GM18507 (cell line): Measurements from ENCODE around the gene BEGAIN.

Experiments used
- DNase-seq: peaks from one replicate; pipeline ENCODE4 v3.0.0; 2011; ENCODE audit warnings: low read depth; ENCODE audit not compliant: insufficient read length; ENCODE audit errors: extremely low spot score
- FAIRE-seq: peaks from 2 replicates; lab custom pipeline; 2011; peaks lifted over from hg19 to GRCh38; lab: Jason Lieb, UNC

Gene BEGAIN

GRCh38 chr14:100587086-100587762, at the start of gene BEGAIN:
Gene BEGAIN (minus strand): TSS chr14:100587417. CDS start chr14:100587290, 127 bp downstream.
- FAIRE-seq (no peak), DNase-seq (no peak)

GRCh38 chr14:100636559-100636958, 49.3 kb upstream of the BEGAIN start:
- DNase-seq = no peak
- FAIRE-seq = no peak

- FAIRE-seq = no peak
Measured at GRCh38 chr14:100634026-100634425, 46.8 kb upstream of the BEGAIN start.

GRCh38 chr14:100633406-100633805, 46.2 kb upstream of the BEGAIN start:
- DNase-seq (no peak), FAIRE-seq (no peak)

More at GRCh38 chr14:100634026-100634425, 46.8 kb upstream of the BEGAIN start:
- DNase-seq = no peak

- DNase-seq = no peak
Measured at GRCh38 chr14:100629696-100630095, 42.5 kb upstream of the BEGAIN start.

GRCh38 chr14:100629098-100629497, 41.9 kb upstream of the BEGAIN start:
- FAIRE-seq (no peak), DNase-seq (no peak)

More at GRCh38 chr14:100629696-100630095, 42.5 kb upstream of the BEGAIN start:
- FAIRE-seq = no peak

- DNase-seq = no peak
- no peak for FAIRE-seq
Measured at GRCh38 chr14:100628225-100628624, 41.0 kb upstream of the BEGAIN start.

- FAIRE-seq = no peak
- DNase-seq = no peak
Measured at GRCh38 chr14:100626614-100627013, 39.4 kb upstream of the BEGAIN start.

GRCh38 chr14:100623961-100624360, 36.7 kb upstream of the BEGAIN start:
- no peak for DNase-seq
- no peak for FAIRE-seq

GRCh38 chr14:100623557-100623956, 36.3 kb upstream of the BEGAIN start:
- DNase-seq (no peak), FAIRE-seq (no peak)

GRCh38 chr14:100622708-100623485, 35.7 kb upstream of the BEGAIN start:
- FAIRE-seq (no peak), DNase-seq (no peak)

- DNase-seq (no peak), FAIRE-seq (no peak)
Measured at GRCh38 chr14:100622224-100622623, 35.0 kb upstream of the BEGAIN start.

GRCh38 chr14:100621806-100622205, 34.6 kb upstream of the BEGAIN start:
- FAIRE-seq (no peak), DNase-seq (no peak)

GRCh38 chr14:100620255-100621100, 33.3 kb upstream of the BEGAIN start:
- FAIRE-seq (no peak), DNase-seq (no peak)

GRCh38 chr14:100619396-100620254, 32.4 kb upstream of the BEGAIN start:
- DNase-seq (no peak), FAIRE-seq (no peak)

- no peak for DNase-seq
- no peak for FAIRE-seq
Measured at GRCh38 chr14:100618763-100619320, 31.6 kb upstream of the BEGAIN start.

- DNase-seq (no peak), FAIRE-seq (no peak)
Measured at GRCh38 chr14:100618318-100618693, 31.1 kb upstream of the BEGAIN start.

GRCh38 chr14:100617410-100618317, 30.4 kb upstream of the BEGAIN start:
- DNase-seq (no peak), FAIRE-seq (no peak)
